ENCODE data around the gene ZMYND19. TPM values are rescaled to one million over a fixed set of nuclear protein-coding genes. Genes with fewer than 3 reads are reported as not detected.
"Not testable (repeated sequence)": the region's sequence is repeated elsewhere in the genome, so short reads cannot be mapped to it uniquely, and the experiment has no call there.

The ZMYND19 gene
- total RNA-seq, 1 experiment from 2014 or later, result 79.2 TPM

GRCh38 chr9:137598943-137599342 lies 8.6 kb upstream of the ZMYND19 start:
- Mint-ChIP-seq H3K27me3 (ENCODE audit: low read depth) (peaks cover 24% of the 10 kb centered on the region), H3K36me3 (ENCODE audit: insufficient read depth in 1 of 3, low read depth in 3 of 3) (no peaks in the 10 kb centered on the region), H3K9me3 (no peaks in the 10 kb centered on the region), H3K4me3 (no peak overlapping the region), H3K27ac (no peak overlapping the region), H3K4me1 (peaks cover 7 to 16% of the 10 kb centered on the region in 2 experiments)
- Histone ChIP-seq H2AK5ac (ENCODE audit: insufficient read length, low read length) (no peak overlapping the region), H3K4ac (ENCODE audit: low read depth, low read length) (no peak overlapping the region), H3K18ac (ENCODE audit: insufficient read length, low read depth, low read length) (no peak overlapping the region), H3K27me3 (ENCODE audit: insufficient read depth, low read length) (no peaks in the 10 kb centered on the region; the same call in 1 of the 2 replicates), H3K23ac (ENCODE audit: insufficient read length, low read depth, low read length) (no peak overlapping the region), H2BK15ac (ENCODE audit: low read depth, low read length) (no peak overlapping the region), H2BK20ac (ENCODE audit: low read depth, low read length, poor library complexity, severe bottlenecking) (no peak overlapping the region), H2BK5ac (ENCODE audit: insufficient read length, low read length) (no peak overlapping the region), H4K91ac (ENCODE audit: insufficient read length, low read depth, low read length) (no peak overlapping the region), H3K14ac (ENCODE audit: insufficient read depth, low read length) (no peak overlapping the region), H3K23me2 (ENCODE audit: insufficient read length, low read depth, low read length, poor library complexity, severe bottlenecking) (no peaks in the 10 kb centered on the region), H3K27ac (ENCODE audit: insufficient read length, low read depth, low read length) (no peak overlapping the region), H2BK12ac (ENCODE audit: insufficient read length, low read depth, low read length) (no peak overlapping the region), H3K79me2 (ENCODE audit: insufficient read depth, low read length) (no peaks in the 10 kb centered on the region), H3K79me1 (ENCODE audit: insufficient read depth, low read depth, low read length, poor library complexity, severe bottlenecking) (no peaks in the 10 kb centered on the region), H3K4me2 (ENCODE audit: insufficient read depth, insufficient read length, low read length) (no peak overlapping the region), H4K5ac (ENCODE audit: insufficient read length, low read depth, low read length) (no peak overlapping the region), H3K9me3 (ENCODE audit: control insufficient read depth, low read depth, low read length) (no peaks in the 10 kb centered on the region), H2AFZ (ENCODE audit: low read length) (no peak overlapping the region), H4K20me1 (ENCODE audit: control insufficient read depth, insufficient read depth, insufficient read length) (no peaks in the 10 kb centered on the region), H2BK120ac (ENCODE audit: low read depth, low read length, poor library complexity, severe bottlenecking) (no peak overlapping the region), H3K9ac (ENCODE audit: extremely low read depth, insufficient read length, low read length) (no peak overlapping the region), H3T11ph (ENCODE audit: low read length) (no peak overlapping the region), H3K4me1 (ENCODE audit: insufficient read depth, low read length) (no peaks in the 10 kb centered on the region), H3K56ac (ENCODE audit: insufficient read length, low read depth, low read length) (no peak overlapping the region), H4K8ac (replicated peaks; ENCODE audit: insufficient read length, low read depth, low read length) (no peak overlapping the region)
- DNase-seq, result no peak
- no CpG with 5 or more reads among the region's 8 CpGs for WGBS (ENCODE audit: extremely low coverage, insufficient read length, low lambda C conversion rate)
- TF ChIP-seq CTCF (conservative IDR thresholded peaks at IDR 0.05), result no peak

- H3K56ac ChIP-seq (ENCODE audit: insufficient read length, low read depth, low read length); H3K4me3 Mint-ChIP-seq; H3K9me3 Mint-ChIP-seq; DNase-seq; H3K27me3 ChIP-seq (ENCODE audit: insufficient read depth, low read length); H3K18ac ChIP-seq (ENCODE audit: insufficient read length, low read depth, low read length); H3T11ph ChIP-seq (ENCODE audit: low read length); H3K23ac ChIP-seq (ENCODE audit: insufficient read length, low read depth, low read length); H3K4ac ChIP-seq (ENCODE audit: low read depth, low read length); H2BK120ac ChIP-seq (ENCODE audit: low read depth, low read length, poor library complexity, severe bottlenecking); H4K91ac ChIP-seq (ENCODE audit: insufficient read length, low read depth, low read length); H4K8ac ChIP-seq (replicated peaks; ENCODE audit: insufficient read length, low read depth, low read length); H3K23me2 ChIP-seq (ENCODE audit: insufficient read length, low read depth, low read length, poor library complexity, severe bottlenecking); H2BK20ac ChIP-seq (ENCODE audit: low read depth, low read length, poor library complexity, severe bottlenecking); H2AFZ ChIP-seq (ENCODE audit: low read length); H2AK5ac ChIP-seq (ENCODE audit: insufficient read length, low read length); H4K5ac ChIP-seq (ENCODE audit: insufficient read length, low read depth, low read length); H3K4me2 ChIP-seq (ENCODE audit: insufficient read depth, insufficient read length, low read length); H2BK15ac ChIP-seq (ENCODE audit: low read depth, low read length); H3K4me1 Mint-ChIP-seq; H3K9me3 ChIP-seq (ENCODE audit: control insufficient read depth, low read depth, low read length); H4K20me1 ChIP-seq (ENCODE audit: control insufficient read depth, insufficient read depth, insufficient read length); H3K79me2 ChIP-seq (ENCODE audit: insufficient read depth, low read length); H3K4me1 ChIP-seq (ENCODE audit: insufficient read depth, low read length); H3K36me3 Mint-ChIP-seq (ENCODE audit: insufficient read depth in 1 of 3, low read depth in 3 of 3); H3K9ac ChIP-seq (ENCODE audit: extremely low read depth, insufficient read length, low read length); H2BK5ac ChIP-seq (ENCODE audit: insufficient read length, low read length); H3K79me1 ChIP-seq (ENCODE audit: insufficient read depth, low read depth, low read length, poor library complexity, severe bottlenecking); H3K14ac ChIP-seq (ENCODE audit: insufficient read depth, low read length); H3K27ac ChIP-seq (ENCODE audit: insufficient read length, low read depth, low read length); H3K27ac Mint-ChIP-seq; H2BK12ac ChIP-seq (ENCODE audit: insufficient read length, low read depth, low read length): not testable (repeated sequence)
- WGBS (ENCODE audit: extremely low coverage, insufficient read length, low lambda C conversion rate), result no CpG with 5 or more reads among the region's 7 CpGs
- peaks cover 12% of the 10 kb centered on the region for H3K27me3 Mint-ChIP-seq (ENCODE audit: low read depth)
Observed at GRCh38 chr9:137596577-137596976, 6.3 kb upstream of the ZMYND19 start.

Measured in H9 (cell line).